GM13976 (cell line): ENCODE data around the gene TSPOAP1.
A peak's percentile ranks its signal among the peaks of the same experiment; 100 is the strongest.

Source experiments
- DNase-seq: peaks from one replicate; pipeline ENCODE4 v3.0.0; 2012; ENCODE audit warnings: low spot score
- CTCF ChIP-seq: IDR thresholded peaks from 2 replicates; pipeline ENCODE4 v1.5.1; 2012; ENCODE audit warnings: borderline replicate concordance, mild to moderate bottlenecking; ENCODE audit not compliant: insufficient read depth; ENCODE audit errors: extremely low read depth, missing control alignments, control extremely low read depth
- in situ Hi-C: fragments of 300-500 bp; cut with MboI; formaldehyde crosslinking; loops from one replicate; pipeline ENCODE4 v1.12.0; 2022; ENCODE audit warnings: low sequenced_read_pairs, mixed read lengths, inconsistent platforms; ENCODE audit not compliant: unreplicated experiment

Gene TSPOAP1

GRCh38 chr17:58311429-58311894, 17.1 kb downstream of the TSPOAP1 start:
- TF ChIP-seq CTCF, result no peak
- peak; percentile 13 for DNase-seq
- in situ Hi-C loops, result loop anchor here (10.0 kb wide), 1 partner anchor 113 kb away; no protein-coding TSS in a partner anchor

GRCh38 chr17:58310511-58311428, 17.8 kb downstream of the TSPOAP1 start:
- in situ Hi-C loops, result loop anchor here (10.0 kb wide), 1 partner anchor 114 kb away; no protein-coding TSS in a partner anchor
- peak; percentile 24 for DNase-seq

GRCh38 chr17:58309918-58310259, 18.7 kb downstream of the TSPOAP1 start:
- no peak for DNase-seq
- in situ Hi-C loops, result loop anchor here (5.0 to 10.0 kb wide), 2 partner anchors 115 to 137 kb away; no protein-coding TSS in a partner anchor
- TF ChIP-seq CTCF, result no peak

More at GRCh38 chr17:58310511-58311428, 17.8 kb downstream of the TSPOAP1 start:
- TF ChIP-seq CTCF, result no peak

- in situ Hi-C loops, result loop anchor here (5.0 kb wide), 1 partner anchor 138 kb away; no protein-coding TSS in a partner anchor
- no peak for TF ChIP-seq CTCF
- peak; percentile 18 for DNase-seq
Observed at GRCh38 chr17:58308985-58309917, 19.3 kb downstream of the TSPOAP1 start.

- in situ Hi-C loops, result loop anchor here (5.0 kb wide), 1 partner anchor 139 kb away; no protein-coding TSS in a partner anchor
- TF ChIP-seq CTCF, result peak; percentile 5
- peak; percentile 36 for DNase-seq
Observed at GRCh38 chr17:58308173-58308984, 20.2 kb downstream of the TSPOAP1 start.
